GM13977 (cell line): Measurements from ENCODE around the gene CLEC3A.

Source experiments
- DNase-seq: peaks from one replicate; pipeline ENCODE4 v3.0.0; 2012; ENCODE audit warnings: low spot score
- in situ Hi-C: fragments of 300-500 bp; cut with MboI; formaldehyde crosslinking; loops from one replicate; pipeline ENCODE4 v1.12.0; 2022; ENCODE audit warnings: low sequenced_read_pairs, low pct_unique_long_range_greater_than_20kb, mixed read lengths, inconsistent platforms; ENCODE audit not compliant: unreplicated experiment
- TF ChIP-seq, protein P1 (sequence below): IDR thresholded peaks from 2 replicates; pipeline ENCODE4 v1.5.1; 2012; ENCODE audit warnings: mild to moderate bottlenecking, control low read depth; ENCODE audit not compliant: insufficient read depth; ENCODE audit errors: extremely low read depth, missing control alignments

CLEC3A gene

GRCh38 chr16:78075800-78076199, 53.5 kb downstream of the CLEC3A start:
- TF ChIP-seq, protein P1, sequence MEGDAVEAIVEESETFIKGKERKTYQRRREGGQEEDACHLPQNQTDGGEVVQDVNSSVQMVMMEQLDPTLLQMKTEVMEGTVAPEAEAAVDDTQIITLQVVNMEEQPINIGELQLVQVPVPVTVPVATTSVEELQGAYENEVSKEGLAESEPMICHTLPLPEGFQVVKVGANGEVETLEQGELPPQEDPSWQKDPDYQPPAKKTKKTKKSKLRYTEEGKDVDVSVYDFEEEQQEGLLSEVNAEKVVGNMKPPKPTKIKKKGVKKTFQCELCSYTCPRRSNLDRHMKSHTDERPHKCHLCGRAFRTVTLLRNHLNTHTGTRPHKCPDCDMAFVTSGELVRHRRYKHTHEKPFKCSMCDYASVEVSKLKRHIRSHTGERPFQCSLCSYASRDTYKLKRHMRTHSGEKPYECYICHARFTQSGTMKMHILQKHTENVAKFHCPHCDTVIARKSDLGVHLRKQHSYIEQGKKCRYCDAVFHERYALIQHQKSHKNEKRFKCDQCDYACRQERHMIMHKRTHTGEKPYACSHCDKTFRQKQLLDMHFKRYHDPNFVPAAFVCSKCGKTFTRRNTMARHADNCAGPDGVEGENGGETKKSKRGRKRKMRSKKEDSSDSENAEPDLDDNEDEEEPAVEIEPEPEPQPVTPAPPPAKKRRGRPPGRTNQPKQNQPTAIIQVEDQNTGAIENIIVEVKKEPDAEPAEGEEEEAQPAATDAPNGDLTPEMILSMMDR = no peak
- no peak for DNase-seq
- in situ Hi-C loops = no loop called here

DNA sequence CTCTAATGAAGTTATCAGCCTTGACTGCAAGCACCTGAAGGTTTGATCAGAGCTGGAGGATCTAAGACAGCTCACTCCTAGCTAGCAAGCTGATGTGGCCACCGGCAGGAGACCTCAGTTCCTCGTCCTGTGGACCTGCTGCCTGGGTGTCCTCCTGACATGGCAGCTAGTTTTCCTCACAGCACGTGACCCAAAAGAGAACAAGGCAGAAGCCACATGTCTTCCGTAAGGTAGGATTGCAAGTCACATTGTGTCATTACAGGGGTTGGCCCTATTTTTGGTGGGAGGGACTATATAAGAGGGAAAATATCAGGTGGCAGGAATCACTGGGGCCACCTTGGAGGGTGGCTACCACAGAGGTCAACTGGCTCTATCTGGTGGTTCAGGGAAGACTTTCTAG, 59.0 kb downstream of the CLEC3A start:
- in situ Hi-C loops = no loop called here
- TF ChIP-seq, protein P1 = no peak
- DNase-seq = no peak
